Activated naive CD4-positive, alpha-beta T cell treated with Interleukin-2 at 50 U/mL for 16 hours (primary cell): Measurements from ENCODE around the gene RNF38.
"Not testable (repeated sequence)": the region's sequence is repeated elsewhere in the genome, so short reads cannot be mapped to it uniquely, and the experiment has no call there.

Source experiments
- DNase-seq: peaks from one replicate; pipeline ENCODE4 v3.0.0-alpha.2; 2020

Gene RNF38

GRCh38 chr9:36328798-36329411, 71.2 kb downstream of the RNF38 start:
- DNase-seq, result no peak

GRCh38 chr9:36325081-36325828, 74.8 kb downstream of the RNF38 start:
- no peak for DNase-seq

GRCh38 chr9:36323926-36324325, 76.1 kb downstream of the RNF38 start:
- DNase-seq, result no peak

- DNase-seq, result no peak
Observed at GRCh38 chr9:36322462-36322861, 77.6 kb downstream of the RNF38 start.

- not testable (repeated sequence) for DNase-seq
Observed at GRCh38 chr9:36321903-36322302, 78.2 kb downstream of the RNF38 start.

GRCh38 chr9:36320466-36320865, 79.6 kb downstream of the RNF38 start:
- DNase-seq, result no peak

- DNase-seq, result no peak
Observed at GRCh38 chr9:36319806-36320205, 80.3 kb downstream of the RNF38 start.

GRCh38 chr9:36319183-36319582, 80.9 kb downstream of the RNF38 start:
- DNase-seq, result no peak

- DNase-seq, result no peak
Observed at GRCh38 chr9:36318212-36318802, 81.8 kb downstream of the RNF38 start.

GRCh38 chr9:36317766-36318165, 82.3 kb downstream of the RNF38 start:
- DNase-seq, result no peak

GRCh38 chr9:36316611-36317317, 83.3 kb downstream of the RNF38 start:
- DNase-seq, result no peak

GRCh38 chr9:36316049-36316448, 84.0 kb downstream of the RNF38 start:
- no peak for DNase-seq

GRCh38 chr9:36315283-36315682, 84.8 kb downstream of the RNF38 start:
- DNase-seq, result no peak

- DNase-seq, result no peak
Observed at GRCh38 chr9:36314740-36315139, 85.3 kb downstream of the RNF38 start.

- DNase-seq, result no peak
Observed at GRCh38 chr9:36306471-36307306, 93.4 kb downstream of the RNF38 start.

- DNase-seq, result not testable (repeated sequence)
Observed at GRCh38 chr9:36304366-36304765, 95.7 kb downstream of the RNF38 start.

GRCh38 chr9:36301227-36301626, 98.8 kb downstream of the RNF38 start:
- DNase-seq, result no peak

- no peak for DNase-seq
Observed at GRCh38 chr9:36298566-36298965, 101.5 kb downstream of the RNF38 start.

- DNase-seq, result no peak
Observed at GRCh38 chr9:36297798-36298197, 102.3 kb downstream of the RNF38 start.

- not testable (repeated sequence) for DNase-seq
Observed at GRCh38 chr9:36294996-36295395, 105.1 kb downstream of the RNF38 start.

- DNase-seq, result no peak
Observed at GRCh38 chr9:36293918-36294317, 106.2 kb downstream of the RNF38 start.

- DNase-seq, result no peak
Observed at GRCh38 chr9:36293171-36293570, 106.9 kb downstream of the RNF38 start.

- no peak for DNase-seq
Observed at GRCh38 chr9:36292641-36293040, 107.4 kb downstream of the RNF38 start.
